GM06990 (cell line): Measurements from ENCODE around the gene ZBTB32.
A peak's percentile ranks its signal among the peaks of the same experiment; 100 is the strongest.
"Not testable (repeated sequence)": the region's sequence is repeated elsewhere in the genome, so short reads cannot be mapped to it uniquely, and the experiment has no call there.

Experiments
- DNase-seq: peaks from one replicate; pipeline ENCODE4 v3.0.0-alpha.2; 2011; ENCODE audit not compliant: insufficient read length; ENCODE audit errors: extremely low read depth
- H3K27me3 ChIP-seq: replicated peaks from 2 replicates; pipeline ENCODE4 v1.6.0; 2011; ENCODE audit warnings: low read length; ENCODE audit not compliant: control insufficient read depth, insufficient read depth
- H3K36me3 ChIP-seq: 2 replicates; pipeline ENCODE4 v1.5.1; 2011; ENCODE audit warnings: low read length; ENCODE audit not compliant: control insufficient read depth, insufficient read depth
- H3K4me3 ChIP-seq: replicated peaks from 2 replicates; pipeline ENCODE4 v1.5.1; 2011; ENCODE audit warnings: low read depth, mild to moderate bottlenecking, control low read depth, low read length
- TF ChIP-seq, protein P1 (sequence below): IDR thresholded peaks from 2 replicates; pipeline ENCODE4 v1.5.1; 2011; ENCODE audit warnings: low read length, control low read depth, mild to moderate bottlenecking, inconsistent platforms; ENCODE audit not compliant: insufficient read depth, poor library complexity, severe bottlenecking

ZBTB32 gene

DNA sequence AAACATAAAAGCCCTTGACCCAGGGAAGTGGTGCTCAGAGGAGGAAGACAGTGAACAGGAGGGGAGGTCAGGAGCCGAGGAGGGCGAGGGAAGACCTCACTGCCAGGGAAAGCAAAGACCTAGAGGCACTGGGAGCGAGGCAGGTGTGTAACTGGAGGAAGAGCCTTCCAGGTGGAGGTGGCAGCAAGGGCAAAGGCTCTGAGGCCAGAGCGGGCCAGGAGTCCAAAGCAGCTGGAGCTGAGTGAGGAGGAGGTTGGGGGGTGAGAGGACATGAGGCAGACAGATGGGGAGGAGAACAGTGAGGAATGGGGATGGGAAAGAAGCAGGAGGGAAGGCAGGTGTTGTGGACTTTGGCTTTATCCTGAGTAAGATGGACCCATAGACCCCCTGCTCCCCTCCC is 34.4 kb upstream of the ZBTB32 start:
- no peak for DNase-seq
- no peak overlapping the region for H3K4me3 ChIP-seq
- no peaks in the 10 kb centered on the region for H3K36me3 ChIP-seq
- peaks cover 2% of the 10 kb centered on the region for H3K27me3 ChIP-seq
- TF ChIP-seq, protein P1, sequence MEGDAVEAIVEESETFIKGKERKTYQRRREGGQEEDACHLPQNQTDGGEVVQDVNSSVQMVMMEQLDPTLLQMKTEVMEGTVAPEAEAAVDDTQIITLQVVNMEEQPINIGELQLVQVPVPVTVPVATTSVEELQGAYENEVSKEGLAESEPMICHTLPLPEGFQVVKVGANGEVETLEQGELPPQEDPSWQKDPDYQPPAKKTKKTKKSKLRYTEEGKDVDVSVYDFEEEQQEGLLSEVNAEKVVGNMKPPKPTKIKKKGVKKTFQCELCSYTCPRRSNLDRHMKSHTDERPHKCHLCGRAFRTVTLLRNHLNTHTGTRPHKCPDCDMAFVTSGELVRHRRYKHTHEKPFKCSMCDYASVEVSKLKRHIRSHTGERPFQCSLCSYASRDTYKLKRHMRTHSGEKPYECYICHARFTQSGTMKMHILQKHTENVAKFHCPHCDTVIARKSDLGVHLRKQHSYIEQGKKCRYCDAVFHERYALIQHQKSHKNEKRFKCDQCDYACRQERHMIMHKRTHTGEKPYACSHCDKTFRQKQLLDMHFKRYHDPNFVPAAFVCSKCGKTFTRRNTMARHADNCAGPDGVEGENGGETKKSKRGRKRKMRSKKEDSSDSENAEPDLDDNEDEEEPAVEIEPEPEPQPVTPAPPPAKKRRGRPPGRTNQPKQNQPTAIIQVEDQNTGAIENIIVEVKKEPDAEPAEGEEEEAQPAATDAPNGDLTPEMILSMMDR = no peak

DNA sequence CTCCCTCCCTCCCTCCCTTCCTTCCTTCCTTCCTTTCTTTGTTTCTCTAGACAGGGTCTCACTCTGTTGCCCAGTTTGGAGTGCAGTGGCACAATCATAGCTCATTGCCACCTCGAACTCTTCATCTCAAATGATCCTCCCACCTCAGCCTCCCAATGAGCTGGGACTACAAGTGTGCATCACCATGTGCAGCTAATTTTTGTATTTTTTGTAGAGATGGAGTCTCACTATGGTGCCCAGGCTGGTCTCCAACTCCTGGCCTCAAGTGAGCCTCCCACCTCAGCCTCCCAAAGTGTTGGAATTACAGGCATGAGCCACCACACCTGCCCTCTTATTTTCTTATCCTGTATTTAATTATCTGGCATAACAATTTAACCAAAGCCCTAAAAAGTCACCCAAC is 33.7 kb upstream of the ZBTB32 start:
- TF ChIP-seq, protein P1 = no peak
- Histone ChIP-seq H3K36me3 (no peaks in the 10 kb centered on the region), H3K4me3 (no peak overlapping the region), H3K27me3 (peaks cover 2% of the 10 kb centered on the region)
- no peak for DNase-seq

DNA sequence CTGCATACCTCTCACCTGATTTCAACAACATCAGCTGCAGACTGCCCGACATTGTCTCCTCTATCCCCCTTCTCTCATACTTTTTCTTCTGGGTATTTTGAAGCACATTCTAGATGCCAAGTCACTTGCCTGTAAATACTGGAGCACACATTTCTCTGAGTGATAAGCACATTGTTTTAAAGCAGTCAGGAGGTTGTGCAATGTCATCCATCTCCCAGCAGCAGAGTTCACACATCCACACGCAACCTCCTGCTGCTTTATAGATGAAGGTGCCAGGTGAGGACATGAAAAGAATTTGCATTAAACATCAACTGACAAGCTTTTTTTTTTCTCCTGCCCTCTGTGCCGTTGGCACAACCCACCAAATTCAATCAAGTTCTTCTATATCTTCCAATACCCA is 32.5 kb upstream of the ZBTB32 start:
- DNase-seq = no peak
- TF ChIP-seq, protein P1 = no peak
- Histone ChIP-seq H3K4me3 (no peak overlapping the region), H3K36me3 (no peaks in the 10 kb centered on the region), H3K27me3 (peaks cover 2% of the 10 kb centered on the region)

DNA sequence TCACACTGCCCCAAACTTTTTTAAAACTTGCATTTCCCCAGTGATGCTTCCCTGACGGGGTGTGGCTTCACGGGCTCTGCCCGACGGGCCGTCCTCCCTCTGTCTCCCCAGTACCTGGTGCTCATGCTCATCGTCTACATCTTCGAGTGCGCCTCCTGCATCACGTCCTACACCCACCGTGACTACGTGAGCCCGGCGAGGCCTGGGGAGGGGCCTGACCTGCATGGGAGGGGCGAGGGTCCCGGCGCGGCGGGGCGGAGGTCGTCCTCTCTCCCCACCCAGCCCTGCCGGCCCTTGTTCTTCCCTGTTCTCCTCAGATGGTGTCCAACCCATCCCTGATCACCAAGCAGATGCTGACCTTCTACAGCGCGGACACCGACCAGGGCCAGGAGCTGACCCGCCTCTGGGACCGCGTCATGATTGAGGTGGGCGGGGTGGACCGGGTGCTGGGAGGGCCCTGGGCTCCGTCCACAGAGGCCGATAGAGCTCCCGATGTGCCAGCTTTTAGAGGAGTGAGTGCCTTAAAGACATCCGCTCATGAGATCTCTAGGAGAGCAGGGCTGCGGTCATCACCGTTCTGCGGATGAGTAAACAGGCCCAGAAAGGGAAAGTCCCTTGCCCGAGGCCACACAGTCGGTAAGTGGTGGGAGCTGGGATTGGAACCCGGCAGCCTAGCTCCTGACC is 31.1 kb upstream of the ZBTB32 start:
- DNase-seq = no peak
- TF ChIP-seq, protein P1 = no peak
- H3K4me3 ChIP-seq = peak overlapping the region; percentile 55
- H3K36me3 ChIP-seq = no peaks in the 10 kb centered on the region
- peaks cover 2% of the 10 kb centered on the region for H3K27me3 ChIP-seq

DNA sequence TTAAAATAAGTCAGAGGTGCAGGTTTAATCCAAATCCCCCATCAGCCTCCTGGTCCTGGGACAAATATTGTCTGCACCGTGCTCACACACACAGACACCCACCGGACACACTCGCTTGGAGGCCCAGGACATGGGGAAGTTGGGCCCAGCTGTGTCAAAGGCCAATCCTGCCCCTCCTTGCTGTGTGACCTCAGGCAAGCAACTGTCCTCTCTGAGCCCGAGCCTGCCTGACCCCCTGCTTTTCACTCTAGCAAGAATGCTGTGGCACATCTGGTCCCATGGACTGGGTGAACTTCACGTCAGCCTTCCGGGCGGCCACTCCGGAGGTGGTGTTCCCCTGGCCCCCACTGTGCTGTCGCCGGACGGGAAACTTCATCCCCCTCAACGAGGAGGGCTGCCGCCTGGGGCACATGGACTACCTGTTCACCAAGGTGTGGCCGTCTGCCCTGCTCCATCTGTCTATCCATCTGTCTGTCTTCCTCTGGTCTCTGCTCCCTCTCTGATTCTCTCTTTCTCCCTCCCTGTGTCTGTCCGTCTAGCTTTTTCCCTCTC is 28.7 kb upstream of the ZBTB32 start:
- no peak for DNase-seq
- TF ChIP-seq, protein P1 = no peak
- Histone ChIP-seq H3K4me3 (no peak overlapping the region), H3K27me3 (no peaks in the 10 kb centered on the region), H3K36me3 (no peaks in the 10 kb centered on the region)

DNA sequence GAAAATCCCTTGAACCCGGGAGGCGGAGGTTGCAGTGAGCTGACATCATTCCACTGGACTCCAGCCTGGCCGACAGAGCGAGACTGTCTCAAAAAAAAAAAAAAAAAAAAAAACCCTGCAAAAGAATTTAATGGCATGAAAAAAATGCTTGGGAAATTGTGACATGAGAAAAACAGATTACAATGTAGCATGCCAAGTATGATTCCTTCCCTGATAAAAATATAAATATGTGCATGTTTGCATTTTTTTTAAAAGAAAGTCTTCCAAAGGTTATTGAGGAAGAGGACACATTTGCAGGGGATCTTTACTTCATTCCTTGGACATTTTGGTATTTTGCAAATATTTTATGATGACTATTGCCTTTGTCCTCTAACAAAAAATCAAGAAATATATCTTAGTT is 14.5 kb upstream of the ZBTB32 start:
- Histone ChIP-seq H3K4me3 (no peak overlapping the region), H3K36me3 (no peaks in the 10 kb centered on the region), H3K27me3 (no peaks in the 10 kb centered on the region)
- no peak for DNase-seq
- TF ChIP-seq, protein P1 = no peak

DNA sequence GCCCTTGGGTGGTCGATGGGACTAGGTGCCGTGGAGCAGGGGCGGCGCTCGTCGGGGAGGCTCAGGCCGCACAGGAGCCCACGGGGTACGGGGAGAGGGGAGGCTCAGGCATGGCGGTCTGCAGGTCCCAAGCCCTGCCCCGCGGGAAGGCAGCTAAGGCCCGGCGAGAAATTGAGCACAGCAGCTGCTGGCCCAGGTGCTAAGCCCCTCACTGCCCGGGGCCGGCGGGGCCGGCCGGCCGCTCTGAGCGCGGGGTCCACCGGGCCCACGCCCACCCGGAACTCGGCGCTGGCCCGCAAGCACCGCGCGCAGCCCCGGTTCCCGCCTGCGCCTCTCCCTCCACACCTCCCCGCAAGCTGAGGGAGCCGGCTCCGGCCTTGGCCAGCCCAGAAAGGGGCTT is 13.3 kb upstream of the ZBTB32 start:
- not testable (repeated sequence) for H3K4me3 ChIP-seq, H3K36me3 ChIP-seq, DNase-seq, H3K27me3 ChIP-seq
